Measurements from ENCODE around the gene SS18. TPM values are rescaled to one million over a fixed set of nuclear protein-coding genes. Genes with fewer than 3 reads are reported as not detected.

Gene SS18
- total and polyA plus RNA-seq, 2 experiments from 2014 or later = 43.4 to 111 TPM

GRCh38 chr18:26073758-26074157 is 16.7 kb downstream of the SS18 start:
- Histone ChIP-seq H3K4me3 (no peak overlapping the region), H3K36me3 (replicated peaks; ENCODE audit: insufficient read depth, low read depth) (peaks cover 6% of the 10 kb centered on the region), H3K27me3 (no peaks in the 10 kb centered on the region), H3K9me3 (ENCODE audit: low read depth) (peaks cover 7% of the 10 kb centered on the region), H3K4me2 (no peak overlapping the region), H2AFZ (no peak overlapping the region), H3K27ac (no peak overlapping the region), H4K20me1 (ENCODE audit: insufficient read depth, poor library complexity, severe bottlenecking) (no peaks in the 10 kb centered on the region), H3K79me2 (peaks cover 58% of the 10 kb centered on the region), H3K9me2 (replicated peaks; ENCODE audit: insufficient read depth) (no peaks in the 10 kb centered on the region), H3K4me1 (ENCODE audit: insufficient read depth) (no peaks in the 10 kb centered on the region)
- WGBS (ENCODE audit: low lambda C conversion rate, missing lambda C conversion rate) = 71% methylated on average over 2 of the region's 2 CpGs
- TF ChIP-seq EZH2 (IDR thresholded peaks at IDR 0.05; ENCODE audit: borderline replicate concordance) (no peak), CTCF (IDR thresholded peaks at IDR 0.05; ENCODE audit: poor library complexity) (no peak), EZH2phosphoT487 (IDR thresholded peaks at IDR 0.05; ENCODE audit: low read depth, severe bottlenecking, unreplicated experiment) (no peak)
- no peak for DNase-seq (ENCODE audit: low spot score)

GRCh38 chr18:26071725-26072124 is 18.7 kb downstream of the SS18 start:
- Histone ChIP-seq H3K4me3 (no peak overlapping the region), H3K9me2 (replicated peaks; ENCODE audit: insufficient read depth) (no peaks in the 10 kb centered on the region), H3K4me1 (ENCODE audit: insufficient read depth) (no peaks in the 10 kb centered on the region), H3K9me3 (ENCODE audit: low read depth) (peaks cover 7% of the 10 kb centered on the region), H3K27ac (no peak overlapping the region), H3K36me3 (replicated peaks; ENCODE audit: insufficient read depth, low read depth) (peaks cover 6% of the 10 kb centered on the region), H3K4me2 (no peak overlapping the region), H3K79me2 (peaks cover 47% of the 10 kb centered on the region), H3K27me3 (no peaks in the 10 kb centered on the region), H4K20me1 (ENCODE audit: insufficient read depth, poor library complexity, severe bottlenecking) (no peaks in the 10 kb centered on the region), H2AFZ (no peak overlapping the region)
- TF ChIP-seq EZH2 (IDR thresholded peaks at IDR 0.05; ENCODE audit: borderline replicate concordance) = no peak
- TF ChIP-seq CTCF (IDR thresholded peaks at IDR 0.05; ENCODE audit: poor library complexity) = no peak
- no peak for TF ChIP-seq EZH2phosphoT487 (IDR thresholded peaks at IDR 0.05; ENCODE audit: low read depth, severe bottlenecking, unreplicated experiment)
- DNase-seq (ENCODE audit: low spot score) = no peak
- 98% methylated on average over 2 of the region's 2 CpGs for WGBS (ENCODE audit: low lambda C conversion rate, missing lambda C conversion rate)

- H3K4me3 ChIP-seq = no peak overlapping the region
- no peak overlapping the region for H2AFZ ChIP-seq
- H3K9me2 ChIP-seq (replicated peaks; ENCODE audit: insufficient read depth) = no peaks in the 10 kb centered on the region
- no peak for DNase-seq (ENCODE audit: low spot score)
- H3K27me3 ChIP-seq = no peaks in the 10 kb centered on the region
- H3K36me3 ChIP-seq (replicated peaks; ENCODE audit: insufficient read depth, low read depth) = peaks cover 6% of the 10 kb centered on the region
- H4K20me1 ChIP-seq (ENCODE audit: insufficient read depth, poor library complexity, severe bottlenecking) = no peaks in the 10 kb centered on the region
- peaks cover 42% of the 10 kb centered on the region for H3K79me2 ChIP-seq
- no peak overlapping the region for H3K4me2 ChIP-seq
- H3K27ac ChIP-seq = no peak overlapping the region
- H3K9me3 ChIP-seq (ENCODE audit: low read depth) = peaks cover 7% of the 10 kb centered on the region
- H3K4me1 ChIP-seq (ENCODE audit: insufficient read depth) = no peaks in the 10 kb centered on the region
- no peak for TF ChIP-seq CTCF (IDR thresholded peaks at IDR 0.05; ENCODE audit: poor library complexity)
- no peak for TF ChIP-seq EZH2 (IDR thresholded peaks at IDR 0.05; ENCODE audit: borderline replicate concordance)
- TF ChIP-seq EZH2phosphoT487 (IDR thresholded peaks at IDR 0.05; ENCODE audit: low read depth, severe bottlenecking, unreplicated experiment) = no peak
Measured at GRCh38 chr18:26071020-26071419, 19.4 kb downstream of the SS18 start.

- no peaks in the 10 kb centered on the region for H3K4me1 ChIP-seq (ENCODE audit: insufficient read depth)
- H3K9me3 ChIP-seq (ENCODE audit: low read depth) = no peaks in the 10 kb centered on the region
- no peaks in the 10 kb centered on the region for H4K20me1 ChIP-seq (ENCODE audit: insufficient read depth, poor library complexity, severe bottlenecking)
- H3K27ac ChIP-seq = no peak overlapping the region
- H3K4me3 ChIP-seq = no peak overlapping the region
- no peaks in the 10 kb centered on the region for H3K27me3 ChIP-seq
- DNase-seq (ENCODE audit: low spot score) = no peak
- no peaks in the 10 kb centered on the region for H3K36me3 ChIP-seq (replicated peaks; ENCODE audit: insufficient read depth, low read depth)
- TF ChIP-seq CTCF (IDR thresholded peaks at IDR 0.05; ENCODE audit: poor library complexity) (no peak), EZH2phosphoT487 (IDR thresholded peaks at IDR 0.05; ENCODE audit: low read depth, severe bottlenecking, unreplicated experiment) (no peak), EZH2 (IDR thresholded peaks at IDR 0.05; ENCODE audit: borderline replicate concordance) (no peak)
- no peak overlapping the region for H3K4me2 ChIP-seq
- 83% methylated on average over 2 of the region's 2 CpGs for WGBS (ENCODE audit: low lambda C conversion rate, missing lambda C conversion rate)
- no peaks in the 10 kb centered on the region for H3K9me2 ChIP-seq (replicated peaks; ENCODE audit: insufficient read depth)
- peaks cover 11% of the 10 kb centered on the region for H3K79me2 ChIP-seq
- no peak overlapping the region for H2AFZ ChIP-seq
Measured at GRCh38 chr18:26059357-26059756, 31.1 kb downstream of the SS18 start.

Data from hepatocyte (in vitro differentiated cells).